Measurements from ENCODE around the gene ZNF654. TPM values are rescaled to one million over a fixed set of nuclear protein-coding genes. Genes with fewer than 3 reads are reported as not detected.

The ZNF654 gene
- total RNA-seq, 2 experiments from 2014 or later, result 21.3 to 22.3 TPM

DNA sequence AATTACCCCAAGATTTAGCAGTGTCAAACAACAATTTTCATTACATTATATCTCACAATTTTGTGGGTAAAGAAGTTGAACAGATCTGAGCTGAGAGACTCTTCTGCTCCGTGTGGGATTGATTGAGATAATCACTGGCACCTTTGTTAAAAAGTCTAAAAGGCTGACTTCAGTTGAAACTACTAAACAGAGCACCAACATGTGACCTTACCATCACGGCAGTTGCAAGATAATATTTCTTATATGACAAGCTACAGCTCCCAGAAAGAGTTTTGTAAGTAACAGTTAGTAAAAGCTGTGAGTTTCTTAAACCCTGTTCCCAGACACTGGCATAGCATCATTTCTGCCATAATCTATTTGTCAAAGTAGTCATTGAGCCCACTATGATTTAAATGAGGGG, 25.2 kb upstream of the ZNF654 start:
- ATAC-seq, result no peak
- H3K27ac Mint-ChIP-seq, result no peak overlapping the region
- H3K9me3 Mint-ChIP-seq (ENCODE audit: insufficient read depth), result no peaks in the 10 kb centered on the region

DNA sequence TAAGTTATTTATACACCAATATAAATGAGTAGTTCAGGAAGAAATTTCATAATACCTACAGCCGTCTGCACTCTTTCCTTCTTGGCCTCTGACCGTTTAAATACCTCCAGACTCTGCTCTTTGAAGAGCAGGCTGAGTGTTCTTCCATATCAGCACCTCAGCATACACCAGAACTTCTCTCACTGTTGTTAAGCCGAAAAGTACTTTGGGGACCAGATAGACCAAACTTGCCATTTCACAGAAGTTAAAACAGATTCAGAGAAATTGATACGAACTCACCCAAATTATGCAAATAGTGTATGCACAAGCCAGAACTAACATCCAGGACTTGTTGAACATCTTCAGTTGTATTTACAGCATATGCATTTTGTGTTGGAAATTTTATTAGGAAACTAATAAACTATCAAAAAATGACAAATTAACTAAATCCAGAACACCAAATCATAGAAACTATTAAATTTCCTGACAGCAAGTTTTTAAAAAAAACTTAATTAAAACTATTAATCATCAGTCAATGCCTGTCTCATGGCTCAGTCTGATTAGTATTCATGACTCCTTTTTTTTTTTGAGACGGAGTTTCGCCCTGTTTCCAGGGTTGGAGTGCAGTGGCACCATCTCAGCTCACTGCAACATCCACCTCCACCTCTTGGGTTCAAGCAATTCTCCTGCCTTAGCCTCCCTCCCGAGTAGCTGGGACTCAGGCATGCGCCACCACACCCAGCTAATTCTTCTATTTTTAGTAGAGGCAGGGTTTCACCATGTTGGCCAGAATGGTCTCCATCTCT, 24.4 kb upstream of the ZNF654 start:
- Mint-ChIP-seq H3K27ac (no peak overlapping the region), H3K4me1 (ENCODE audit: low read depth) (peaks cover 24% of the 10 kb centered on the region), H3K36me3 (ENCODE audit: low read depth) (no peaks in the 10 kb centered on the region), H3K4me3 (no peak overlapping the region), H3K9me3 (ENCODE audit: insufficient read depth) (no peaks in the 10 kb centered on the region), H3K27me3 (ENCODE audit: low read depth) (no peaks in the 10 kb centered on the region)
- DNase-seq (no peak), ATAC-seq (no peak)
- CTCF ChIA-PET, result interaction anchor here (0.9 to 1.0 kb wide), 2 partner anchors 16 to 29 kb away, joined by 3 read pairs; no protein-coding TSS in a partner anchor
- POLR2A ChIA-PET, result interaction anchor here (0.9 kb wide), 1 partner anchor 24 kb away, joined by 3 read pairs; the partner anchor contains the start of genes CGGBP1 and ZNF654

More for the DNA sequence above, 25.2 kb upstream of the ZNF654 start:
- no peaks in the 10 kb centered on the region for H3K36me3 Mint-ChIP-seq (ENCODE audit: low read depth)
- H3K27me3 Mint-ChIP-seq (ENCODE audit: low read depth), result no peaks in the 10 kb centered on the region
- no peak for DNase-seq
- CTCF ChIA-PET, result interaction anchor here (0.9 to 1.0 kb wide), 2 partner anchors 15 to 28 kb away, joined by 3 read pairs; no protein-coding TSS in a partner anchor
- peaks cover 26% of the 10 kb centered on the region for H3K4me1 Mint-ChIP-seq (ENCODE audit: low read depth)
- POLR2A ChIA-PET, result interaction anchor here (0.9 to 1.0 kb wide), 2 partner anchors 25 to 116 kb away, joined by 3 read pairs; partner anchors contain the start of genes C3orf38, CGGBP1 and ZNF654
- H3K4me3 Mint-ChIP-seq, result no peak overlapping the region

GRCh38 chr3:88036221-88036620, 22.8 kb upstream of the ZNF654 start:
- H3K9me3 Mint-ChIP-seq (ENCODE audit: insufficient read depth), result no peaks in the 10 kb centered on the region
- H3K4me3 Mint-ChIP-seq, result no peak overlapping the region
- CTCF ChIA-PET, result no interaction called here
- H3K4me1 Mint-ChIP-seq (ENCODE audit: low read depth), result peaks cover 21% of the 10 kb centered on the region
- no peak overlapping the region for H3K27ac Mint-ChIP-seq
- DNase-seq (no peak), ATAC-seq (no peak)
- POLR2A ChIA-PET, result no interaction called here
- H3K36me3 Mint-ChIP-seq (ENCODE audit: low read depth), result no peaks in the 10 kb centered on the region
- H3K27me3 Mint-ChIP-seq (ENCODE audit: low read depth), result no peaks in the 10 kb centered on the region

- Mint-ChIP-seq H3K9me3 (ENCODE audit: insufficient read depth) (no peaks in the 10 kb centered on the region), H3K36me3 (ENCODE audit: low read depth) (no peaks in the 10 kb centered on the region), H3K4me3 (no peak overlapping the region), H3K27me3 (ENCODE audit: low read depth) (no peaks in the 10 kb centered on the region), H3K27ac (no peak overlapping the region), H3K4me1 (ENCODE audit: low read depth) (peaks cover 6% of the 10 kb centered on the region)
- ATAC-seq (no peak), DNase-seq (no peak)
- ChIA-PET POLR2A (no interaction called here), CTCF (interaction anchor here (1.0 kb wide), 1 partner anchor 13 kb away, joined by 3 read pairs; no protein-coding TSS in a partner anchor)
Observed at GRCh38 chr3:88038566-88038965, 20.5 kb upstream of the ZNF654 start.

GRCh38 chr3:88040529-88040928, 18.5 kb upstream of the ZNF654 start:
- Mint-ChIP-seq H3K4me1 (ENCODE audit: low read depth) (no peaks in the 10 kb centered on the region), H3K27me3 (ENCODE audit: low read depth) (no peaks in the 10 kb centered on the region), H3K27ac (no peak overlapping the region), H3K9me3 (ENCODE audit: insufficient read depth) (no peaks in the 10 kb centered on the region), H3K4me3 (no peak overlapping the region), H3K36me3 (ENCODE audit: low read depth) (no peaks in the 10 kb centered on the region)
- CTCF ChIA-PET, result interaction anchor here (0.9 kb wide), 1 partner anchor 24 kb away, joined by 3 read pairs; no protein-coding TSS in a partner anchor
- POLR2A ChIA-PET, result no interaction called here
- ATAC-seq (no peak), DNase-seq (no peak)

GRCh38 chr3:88041005-88041404, 18.1 kb upstream of the ZNF654 start:
- Mint-ChIP-seq H3K4me1 (ENCODE audit: low read depth) (no peaks in the 10 kb centered on the region), H3K9me3 (ENCODE audit: insufficient read depth) (no peaks in the 10 kb centered on the region), H3K27ac (no peak overlapping the region), H3K27me3 (ENCODE audit: low read depth) (no peaks in the 10 kb centered on the region), H3K36me3 (ENCODE audit: low read depth) (no peaks in the 10 kb centered on the region), H3K4me3 (no peak overlapping the region)
- ChIA-PET POLR2A (interaction anchor here (1.1 kb wide), 1 partner anchor 18 kb away, joined by 3 read pairs; the partner anchor contains the start of genes CGGBP1 and ZNF654), CTCF (interaction anchor here (0.9 to 1.0 kb wide), 2 partner anchors 9 to 24 kb away, joined by 3 to 6 read pairs; no protein-coding TSS in a partner anchor)
- ATAC-seq (no peak), DNase-seq (no peak)

DNA sequence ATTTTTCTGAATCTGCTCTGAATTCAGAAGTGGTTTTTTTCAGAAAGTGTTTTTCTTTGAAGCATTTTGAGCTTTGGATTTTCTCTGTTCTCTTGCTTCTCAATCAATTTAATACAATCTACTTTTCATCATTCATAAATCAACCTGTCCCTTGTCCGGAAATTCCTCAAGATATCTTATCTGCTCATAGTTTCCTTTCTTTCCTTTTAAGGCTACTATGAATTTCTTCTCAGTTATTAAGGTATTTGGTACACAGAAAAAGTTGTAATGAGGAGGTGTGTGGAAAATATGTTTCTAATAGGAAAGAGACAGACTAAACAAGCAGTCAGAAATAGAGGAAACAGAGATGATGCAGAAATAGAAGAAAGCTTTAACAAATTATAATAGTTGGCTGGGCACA, 14.6 kb upstream of the ZNF654 start:
- Mint-ChIP-seq H3K36me3 (ENCODE audit: low read depth) (no peaks in the 10 kb centered on the region), H3K27ac (no peak overlapping the region), H3K4me3 (no peak overlapping the region), H3K9me3 (ENCODE audit: insufficient read depth) (no peaks in the 10 kb centered on the region), H3K4me1 (ENCODE audit: low read depth) (peaks cover 7% of the 10 kb centered on the region), H3K27me3 (ENCODE audit: low read depth) (no peaks in the 10 kb centered on the region)
- ChIA-PET POLR2A (interaction anchor here (0.7 kb wide), 1 partner anchor 14 kb away, joined by 3 read pairs; no protein-coding TSS in a partner anchor), CTCF (interaction anchor here (1.0 kb wide), 1 partner anchor 13 kb away, joined by 3 read pairs; no protein-coding TSS in a partner anchor)
- ATAC-seq, result no peak
- DNase-seq, result no peak

DNA sequence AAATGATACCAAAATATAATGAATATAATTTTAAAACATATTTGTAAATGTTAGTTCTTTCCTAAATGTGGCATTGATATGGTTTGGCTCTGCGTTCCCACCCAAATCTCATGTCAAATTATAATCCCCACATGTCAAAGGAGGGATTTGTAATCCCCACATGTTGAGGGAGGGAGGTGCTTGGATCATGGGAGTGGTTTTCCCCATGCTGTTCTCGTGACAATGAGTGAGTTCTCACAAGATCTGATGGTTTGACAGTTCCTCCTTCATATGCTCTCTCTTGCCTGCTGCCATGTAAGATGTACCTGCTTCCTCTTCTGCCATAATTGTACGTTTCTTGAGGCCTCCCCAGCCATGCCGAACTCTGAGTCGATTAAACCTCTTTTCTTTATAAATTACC, 12.3 kb upstream of the ZNF654 start:
- peaks cover 2% of the 10 kb centered on the region for H3K36me3 Mint-ChIP-seq (ENCODE audit: low read depth)
- H3K27me3 Mint-ChIP-seq (ENCODE audit: low read depth), result no peaks in the 10 kb centered on the region
- no peak overlapping the region for H3K4me3 Mint-ChIP-seq
- ChIA-PET POLR2A (no interaction called here), CTCF (no interaction called here)
- H3K9me3 Mint-ChIP-seq (ENCODE audit: insufficient read depth), result no peaks in the 10 kb centered on the region
- no peak overlapping the region for H3K27ac Mint-ChIP-seq
- DNase-seq (no peak), ATAC-seq (no peak)
- peaks cover 9% of the 10 kb centered on the region for H3K4me1 Mint-ChIP-seq (ENCODE audit: low read depth)

GRCh38 chr3:88057630-88058305, 1.3 kb upstream of the ZNF654 start:
- DNase-seq (no peak), ATAC-seq (no peak)
- CTCF ChIA-PET, result interaction anchor here (0.8 to 1.7 kb wide), 4 partner anchors 26 to 93 kb away, joined by 3 to 9 read pairs (median 4); no protein-coding TSS in a partner anchor
- POLR2A ChIA-PET, result interaction anchor here (0.6 to 2.6 kb wide), 9 partner anchors 7 to 97 kb away, joined by 3 to 56 read pairs (median 3); partner anchors contain the start of gene C3orf38
- Mint-ChIP-seq H3K4me1 (ENCODE audit: low read depth) (peaks cover 47% of the 10 kb centered on the region), H3K27ac (peak overlapping the region; percentile 96), H3K36me3 (ENCODE audit: low read depth) (peaks cover 41% of the 10 kb centered on the region), H3K9me3 (ENCODE audit: insufficient read depth) (no peaks in the 10 kb centered on the region), H3K4me3 (peak overlapping the region; percentile 92), H3K27me3 (ENCODE audit: low read depth) (no peaks in the 10 kb centered on the region)

- peaks cover 49% of the 10 kb centered on the region for H3K4me1 Mint-ChIP-seq (ENCODE audit: low read depth)
Observed at GRCh38 chr3:88058306-88058580, 812 bp upstream of the ZNF654 start.

DNA sequence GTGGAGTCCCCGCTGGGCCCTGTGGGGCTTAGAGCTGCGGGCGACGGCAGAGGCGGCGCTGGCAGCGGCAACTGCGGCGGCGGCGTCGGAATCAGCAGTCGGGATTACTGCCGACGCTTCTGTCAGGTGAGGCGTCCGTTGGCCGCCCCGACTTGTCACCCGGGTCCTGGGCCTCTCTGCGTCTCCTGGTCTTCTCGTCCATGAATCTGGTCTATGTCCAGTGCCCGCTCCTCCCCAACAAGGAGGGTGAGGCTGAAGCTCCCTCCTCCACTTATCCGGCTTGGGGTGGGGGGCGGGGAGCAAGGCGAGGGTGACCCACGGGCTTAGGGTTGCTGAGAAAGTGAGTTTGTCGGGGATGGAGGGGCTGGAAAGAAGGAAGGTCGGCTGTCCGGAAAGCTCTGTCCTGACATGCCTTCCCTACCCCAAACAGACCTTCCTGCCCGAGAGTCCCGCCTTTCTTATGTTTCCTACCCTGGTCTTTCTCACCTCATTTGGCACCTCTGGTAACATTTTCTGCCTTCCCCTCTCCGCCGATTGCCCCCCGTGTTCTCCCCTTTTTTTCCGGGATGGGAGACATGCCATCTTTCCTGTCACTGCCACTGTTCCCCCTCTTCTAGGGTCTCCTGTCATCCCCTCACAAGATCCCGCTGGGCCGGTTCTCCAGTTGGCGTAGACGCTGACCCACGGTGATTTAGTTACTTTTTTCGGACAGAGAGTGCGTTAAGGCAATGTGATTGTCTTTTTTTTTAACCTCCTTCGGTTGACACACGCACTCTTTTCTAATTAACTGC, 520 bp downstream of the ZNF654 start:
- peaks cover 44% of the 10 kb centered on the region for H3K36me3 Mint-ChIP-seq (ENCODE audit: low read depth)
- ChIA-PET POLR2A (interaction anchor here (1.0 to 2.6 kb wide), 6 partner anchors 12 to 90 kb away, joined by 3 to 56 read pairs (median 8); partner anchors contain the start of gene C3orf38), CTCF (interaction anchor here (1.2 to 2.8 kb wide), 5 partner anchors 24 to 91 kb away, joined by 3 to 14 read pairs (median 5); no protein-coding TSS in a partner anchor)
- peak overlapping the region; percentile 92 for H3K4me3 Mint-ChIP-seq
- no peaks in the 10 kb centered on the region for H3K9me3 Mint-ChIP-seq (ENCODE audit: insufficient read depth)
- H3K27ac Mint-ChIP-seq, result peak overlapping the region; percentile 96
- ATAC-seq, result no peak
- H3K27me3 Mint-ChIP-seq (ENCODE audit: low read depth), result no peaks in the 10 kb centered on the region
- H3K4me1 Mint-ChIP-seq (ENCODE audit: low read depth), result peaks cover 48% of the 10 kb centered on the region
- DNase-seq, result no peak

More at GRCh38 chr3:88058306-88058580, 812 bp upstream of the ZNF654 start:
- Mint-ChIP-seq H3K9me3 (ENCODE audit: insufficient read depth) (no peaks in the 10 kb centered on the region), H3K36me3 (ENCODE audit: low read depth) (peaks cover 45% of the 10 kb centered on the region), H3K4me3 (peak overlapping the region; percentile 92), H3K27ac (peak overlapping the region; percentile 96), H3K27me3 (ENCODE audit: low read depth) (no peaks in the 10 kb centered on the region)
- ATAC-seq (no peak), DNase-seq (no peak)
- ChIA-PET POLR2A (interaction anchor here (0.6 to 2.6 kb wide), 9 partner anchors 8 to 96 kb away, joined by 3 to 56 read pairs (median 3); partner anchors contain the start of gene C3orf38), CTCF (interaction anchor here (1.2 to 2.8 kb wide), 5 partner anchors 26 to 92 kb away, joined by 3 to 14 read pairs (median 5); no protein-coding TSS in a partner anchor)
